Endothelial cell of umbilical vein (primary cell): ENCODE measurements around the gene SLC25A23. TPM values are rescaled to one million over a fixed set of nuclear protein-coding genes. Genes with fewer than 3 reads are reported as not detected.

Experiments used
- BruUV-seq: library from RNA; stranded (reverse); fragments of 400-500 nt; replicated peaks from 2 replicates; lab custom pipeline; 2021; lab: Mats Ljungman, UMichigan
- CTCF ChIA-PET: fragments of 300-600, 350-600 bp; sonication (Branson Sonifier 250); formaldehyde crosslinking; loops from one replicate; lab custom pipeline; 2021; ENCODE audit warnings: antibody characterized with exemption, inconsistent platforms; lab: Charles Lee
- POLR2A ChIA-PET: fragments of 300-600, 350-600 bp; sonication (Branson Sonifier 250); formaldehyde crosslinking; loops from one replicate; lab custom pipeline; 2021; ENCODE audit warnings: antibody characterized with exemption, inconsistent platforms; lab: Charles Lee
- DNase-seq: peaks from one replicate; pipeline ENCODE4 v3.0.0-alpha.2; 2011; ENCODE audit warnings: low read depth, low spot score
- FAIRE-seq: peaks from 2 replicates; lab custom pipeline; 2011; peaks lifted over from hg19 to GRCh38; lab: Jason Lieb, UNC
- H2AFZ ChIP-seq: 2 replicates; pipeline ENCODE4 v1.6.0; 2012; ENCODE audit warnings: low read depth, low read length, control low read depth, inconsistent platforms
- H3K27ac ChIP-seq: 2 replicates; pipeline ENCODE4 v1.5.1; 2011; ENCODE audit warnings: low read depth, mild to moderate bottlenecking, control low read depth, low read length, moderate library complexity; ENCODE audit not compliant: insufficient read depth
- H3K27me3 ChIP-seq, 2 experiments: 2 replicates each; pipeline versions ENCODE4 v1.6.0 to v1.6.1; 2011; ENCODE audit warnings: low read length in 2 of 2, mixed read lengths in 1 of 2; ENCODE audit not compliant: control insufficient read depth in 2 of 2, insufficient read depth in 2 of 2
- H3K36me3 ChIP-seq, 2 experiments: 2 replicates in 1 of 2; 3 replicates in 1 of 2; pipeline ENCODE4 v1.5.1; 2011; ENCODE audit warnings: low read length in 2 of 2, mild to moderate bottlenecking in 1 of 2, moderate library complexity in 1 of 2; ENCODE audit not compliant: control insufficient read depth in 2 of 2, insufficient read depth in 2 of 2; ENCODE audit errors: extremely low read depth in 1 of 2
- H3K4me1 ChIP-seq: 3 replicates; pipeline ENCODE4 v1.5.1; 2011; ENCODE audit warnings: mild to moderate bottlenecking, low read length; ENCODE audit not compliant: control insufficient read depth, insufficient read depth; ENCODE audit errors: extremely low read depth
- H3K4me2 ChIP-seq: 2 replicates; pipeline ENCODE4 v1.6.1; 2011; ENCODE audit warnings: low read length, control low read depth, mixed read lengths; ENCODE audit not compliant: insufficient read depth
- H3K4me3 ChIP-seq, 3 experiments: fragments of 200-600 bp in 1 of 3; sonication (generic), shearing (Covaris generic) in 1 of 3; replicated peaks in 1 of 3; 2 replicates each; pipeline ENCODE4 v1.5.1; 2011 to 2016; ENCODE audit warnings: control low read depth in 3 of 3, low read length in 3 of 3, mild to moderate bottlenecking in 2 of 3, inconsistent platforms in 1 of 3, low read depth in 1 of 3, moderate library complexity in 1 of 3; ENCODE audit not compliant: insufficient read depth in 1 of 3
- H3K79me2 ChIP-seq: 2 replicates; pipeline ENCODE4 v1.6.0; 2012; ENCODE audit warnings: low read length, inconsistent platforms; ENCODE audit not compliant: control insufficient read depth, insufficient read depth
- H3K9ac ChIP-seq: replicated peaks from 2 replicates; pipeline ENCODE3; 2011; ENCODE audit warnings: low read length, control low read depth; ENCODE audit not compliant: insufficient read depth; ENCODE audit errors: extremely low read depth
- H3K9me1 ChIP-seq: replicated peaks from 3 replicates; pipeline ENCODE4 v1.6.0; 2011; ENCODE audit warnings: mild to moderate bottlenecking, low read length; ENCODE audit not compliant: control insufficient read depth, insufficient read depth; ENCODE audit errors: extremely low read depth
- H3K9me3 ChIP-seq: replicated peaks from 2 replicates; pipeline ENCODE4 v1.5.1; 2012; ENCODE audit warnings: low read length, inconsistent platforms; ENCODE audit not compliant: control insufficient read depth, insufficient read depth
- H4K20me1 ChIP-seq: replicated peaks from 2 replicates; pipeline ENCODE3; 2011; ENCODE audit warnings: mild to moderate bottlenecking, low read length; ENCODE audit not compliant: control insufficient read depth, insufficient read depth; ENCODE audit errors: extremely low read depth
- EZH2 ChIP-seq: IDR thresholded peaks from 2 replicates; pipeline ENCODE4 v1.6.1; 2012; ENCODE audit warnings: borderline replicate concordance, low read depth, mild to moderate bottlenecking, moderate library complexity, low read length, inconsistent platforms; ENCODE audit not compliant: severe bottlenecking
- FOS ChIP-seq: IDR thresholded peaks from 2 replicates; pipeline ENCODE4 v1.6.1; 2011; ENCODE audit warnings: mild to moderate bottlenecking, low read length, moderate library complexity, borderline replicate concordance; ENCODE audit not compliant: insufficient read depth
- JUN ChIP-seq: IDR thresholded peaks from 2 replicates; pipeline ENCODE4 v1.6.1; 2011; ENCODE audit warnings: borderline replicate concordance, low read depth; ENCODE audit not compliant: insufficient read length, insufficient read depth
- POLR2A ChIP-seq: IDR thresholded peaks from 2 replicates; pipeline ENCODE4 v1.6.1; 2012; ENCODE audit warnings: low read depth, mild to moderate bottlenecking, control low read depth, low read length
- dilution Hi-C: fragments of 300-500 bp; cut with MboI; formaldehyde crosslinking; loops from one replicate; pipeline ENCODE4 v1.15.0; 2019; ENCODE audit warnings: low sequenced_read_pairs; ENCODE audit not compliant: extremely low pct_ligation_motif_present
- intact Hi-C: fragments of 100-400 bp; cut with micrococcal nuclease; formaldehyde crosslinking; loops from one replicate; pipeline ENCODE4 v1.10.0; 2022
- polyA plus RNA-seq, 4 experiments: library from polyadenylated mRNA; depleted of rRNA in 3 of 4; stranded (reverse) in 3 of 4; unstranded in 1 of 4; fragments of >200 nt; gene quantifications; 2 replicates each; pipeline versions ENCODE4 v1.2.1 to v1.2.3, GENCODE V29; 2011 to 2012; ENCODE audit warnings: missing spikeins in 1 of 4
- total RNA-seq: library from RNA; stranded (reverse); gene quantifications from 2 replicates; pipeline ENCODE4 v1.2.3, GENCODE V29; 2021
- TF ChIP-seq, protein P1 (sequence below), 2 donors: IDR thresholded peaks; 1 replicate in 1 of 2; 2 replicates in 1 of 2; pipeline ENCODE4 v1.5.1; 2011; ENCODE audit warnings: low read length in 2 of 2, mild to moderate bottlenecking in 2 of 2, moderate library complexity in 2 of 2, control low read depth in 1 of 2, inconsistent platforms in 1 of 2, low read depth in 1 of 2; ENCODE audit not compliant: insufficient read depth in 1 of 2; ENCODE audit errors: extremely low read depth in 1 of 2

SLC25A23 gene
- total and polyA plus RNA-seq, 2 donors (not counting 3 experiments of a cell fraction or from before 2014, with no cell fraction given): 12.8 to 33.5 TPM

DNA sequence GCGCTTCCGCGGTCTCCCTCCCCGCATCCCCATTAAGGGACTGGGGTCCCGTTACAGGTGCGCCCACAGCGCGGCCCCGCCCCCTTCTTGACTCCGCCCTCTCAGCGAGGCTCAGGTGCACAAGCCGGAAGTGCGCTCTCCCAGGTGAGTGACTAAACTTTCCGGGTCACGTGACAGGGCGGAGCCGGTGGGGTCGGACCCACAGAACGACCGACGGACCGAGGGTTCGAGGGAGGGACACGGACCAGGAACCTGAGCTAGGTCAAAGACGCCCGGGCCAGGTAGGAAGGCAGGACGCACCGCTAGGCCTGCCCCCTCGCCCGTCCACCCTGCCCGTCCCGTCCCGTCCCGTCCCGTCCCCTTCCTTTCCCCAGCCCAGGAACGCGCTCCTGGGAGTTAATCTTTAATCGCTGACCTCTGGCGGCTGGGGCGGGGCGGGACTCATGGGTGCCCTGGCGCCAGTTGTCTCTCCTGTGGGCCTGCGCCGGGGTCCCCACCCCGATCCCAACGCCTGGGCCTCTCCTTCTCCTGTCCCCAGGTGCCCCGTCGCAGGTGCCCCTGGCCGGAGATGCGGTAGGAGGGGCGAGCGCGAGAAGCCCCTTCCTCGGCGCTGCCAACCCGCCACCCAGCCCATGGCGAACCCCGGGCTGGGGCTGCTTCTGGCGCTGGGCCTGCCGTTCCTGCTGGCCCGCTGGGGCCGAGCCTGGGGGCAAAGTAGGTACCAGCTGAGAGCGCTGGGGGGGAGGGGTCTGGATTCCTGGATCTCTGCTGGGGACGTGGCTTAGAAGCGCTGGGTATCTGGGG, 4.7 kb upstream of the SLC25A23 start, which contains the start of gene CRB3:
Gene CRB3 (plus strand): TSS at position 202 of the 804 bp plus-strand sequence. CDS start 431 bp downstream, at position 633.
- intact Hi-C loops (loop anchor here (5.0 kb wide), 1 partner anchor 398 kb away; no protein-coding TSS in a partner anchor), dilution Hi-C loops (no loop called here)
- ChIA-PET CTCF (interaction anchor here (0.6 kb wide), 1 partner anchor 399 kb away, joined by 3 read pairs; no protein-coding TSS in a partner anchor), POLR2A (interaction anchor here (0.6 kb wide), 1 partner anchor 110 kb away, joined by 6 read pairs; no protein-coding TSS in a partner anchor)
- no peaks in the 10 kb centered on the region for H3K79me2 ChIP-seq
- peaks cover 2% of the 10 kb centered on the region for H3K4me1 ChIP-seq
- H3K27me3 ChIP-seq: peaks cover 8 to 16% of the 10 kb centered on the region in 2 experiments
- FAIRE-seq (no peak), DNase-seq (no peak)
- no peak within 1 kb of the TSS for H3K4me3 ChIP-seq
- H3K9ac ChIP-seq: no peak within 1 kb of the TSS
- no peaks in the 10 kb centered on the region for H3K9me1 ChIP-seq
- no peak for TF ChIP-seq POLR2A
- no peak for TF ChIP-seq FOS
- peak; percentile 23 for TF ChIP-seq EZH2
- H3K4me2 ChIP-seq: no peak within 1 kb of the TSS
- no peaks in the 10 kb centered on the region for H3K9me3 ChIP-seq
- no peak within 1 kb of the TSS for H3K27ac ChIP-seq
- BruUV-seq: no TSS peak
- H4K20me1 ChIP-seq: no peaks in the 10 kb centered on the region
- H2AFZ ChIP-seq: no peak within 1 kb of the TSS
- H3K36me3 ChIP-seq: no peaks in the 10 kb centered on the region

DNA sequence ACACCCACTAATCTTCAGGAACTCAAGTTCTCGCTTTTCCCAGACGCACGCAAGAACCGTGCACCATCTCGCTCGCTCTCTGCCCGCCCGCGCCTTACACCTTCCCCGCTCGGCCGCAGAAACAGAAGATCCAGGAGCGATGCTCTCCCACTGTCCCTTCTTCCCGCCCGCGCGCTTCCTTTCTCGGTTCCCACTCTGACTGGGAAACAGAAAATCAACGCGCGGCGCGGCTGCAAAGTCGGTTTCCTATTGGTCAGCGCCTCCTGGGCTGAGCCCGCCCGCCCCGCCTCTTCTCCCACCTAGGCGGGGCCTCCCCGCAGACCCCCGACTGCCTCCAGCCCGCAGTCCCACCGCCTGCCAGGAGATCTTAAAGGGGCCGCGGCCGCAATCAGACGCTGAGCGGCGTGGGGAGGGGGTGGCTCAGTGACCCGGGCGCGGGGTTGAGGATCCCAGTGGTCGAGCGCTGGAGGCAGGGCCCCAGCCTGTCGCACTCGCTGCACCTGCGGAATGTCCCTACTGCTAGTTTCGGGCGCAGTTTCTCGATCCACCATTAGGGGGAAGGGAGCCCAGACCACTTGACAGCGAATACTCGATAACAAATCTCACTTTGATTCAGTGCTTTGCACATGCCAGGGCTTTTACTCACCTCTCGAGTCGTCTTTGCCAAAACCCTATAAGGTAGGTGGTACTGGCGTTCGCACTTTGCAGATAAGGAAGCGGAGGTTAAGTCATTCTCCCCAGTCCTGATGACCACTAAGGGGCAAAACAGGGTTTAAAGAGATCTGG, 700 bp upstream of the SLC25A23 start:
- TF ChIP-seq EZH2: no peak
- TF ChIP-seq POLR2A: no peak
- TF ChIP-seq, protein P1, sequence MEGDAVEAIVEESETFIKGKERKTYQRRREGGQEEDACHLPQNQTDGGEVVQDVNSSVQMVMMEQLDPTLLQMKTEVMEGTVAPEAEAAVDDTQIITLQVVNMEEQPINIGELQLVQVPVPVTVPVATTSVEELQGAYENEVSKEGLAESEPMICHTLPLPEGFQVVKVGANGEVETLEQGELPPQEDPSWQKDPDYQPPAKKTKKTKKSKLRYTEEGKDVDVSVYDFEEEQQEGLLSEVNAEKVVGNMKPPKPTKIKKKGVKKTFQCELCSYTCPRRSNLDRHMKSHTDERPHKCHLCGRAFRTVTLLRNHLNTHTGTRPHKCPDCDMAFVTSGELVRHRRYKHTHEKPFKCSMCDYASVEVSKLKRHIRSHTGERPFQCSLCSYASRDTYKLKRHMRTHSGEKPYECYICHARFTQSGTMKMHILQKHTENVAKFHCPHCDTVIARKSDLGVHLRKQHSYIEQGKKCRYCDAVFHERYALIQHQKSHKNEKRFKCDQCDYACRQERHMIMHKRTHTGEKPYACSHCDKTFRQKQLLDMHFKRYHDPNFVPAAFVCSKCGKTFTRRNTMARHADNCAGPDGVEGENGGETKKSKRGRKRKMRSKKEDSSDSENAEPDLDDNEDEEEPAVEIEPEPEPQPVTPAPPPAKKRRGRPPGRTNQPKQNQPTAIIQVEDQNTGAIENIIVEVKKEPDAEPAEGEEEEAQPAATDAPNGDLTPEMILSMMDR (IDR thresholded peaks at IDR 0.05; ENCODE audit: extremely low read depth in 1 of 2, insufficient read depth in 1 of 2, low read depth in 1 of 2, low read length in 2 of 2): peak; percentile 63 to 65
- peak; percentile 6 for TF ChIP-seq FOS
- no peak for TF ChIP-seq JUN
- H3K27ac ChIP-seq: no peak overlapping the region
- no peak overlapping the region for H3K9ac ChIP-seq
- FAIRE-seq: peak; percentile 92
- H3K27me3 ChIP-seq: peaks cover 7 to 15% of the 10 kb centered on the region in 2 experiments
- peak overlapping the region; percentile 90 for H3K4me2 ChIP-seq
- CTCF ChIA-PET: interaction anchor here (1.1 to 1.3 kb wide), 2 partner anchors 35 to 56 kb away, joined by 3 to 5 read pairs; partner anchors contain the start of gene KHSRP
- peak; percentile 95 for DNase-seq
- POLR2A ChIA-PET: no interaction called here
- peak overlapping the region; percentile 98 for H2AFZ ChIP-seq
- H3K36me3 ChIP-seq: no peaks in the 10 kb centered on the region
- no peaks in the 10 kb centered on the region for H3K9me1 ChIP-seq
- no peaks in the 10 kb centered on the region for H4K20me1 ChIP-seq
- H3K9me3 ChIP-seq: no peaks in the 10 kb centered on the region
- peak overlapping the region; percentile 54 to 72 (median 58) for H3K4me3 ChIP-seq
- H3K79me2 ChIP-seq: no peaks in the 10 kb centered on the region
- dilution Hi-C loops: no loop called here
- intact Hi-C loops: loop anchor here (1.0 to 5.0 kb wide), 2 partner anchors 35 to 402 kb away; no protein-coding TSS in a partner anchor
- peaks cover 7% of the 10 kb centered on the region for H3K4me1 ChIP-seq
- no TSS peak for BruUV-seq
